ENCODE results near the gene HSD17B4.
"Not testable (repeated sequence)": the region's sequence is repeated elsewhere in the genome, so short reads cannot be mapped to it uniquely, and the experiment has no call there.

The HSD17B4 gene

GRCh38 chr5:119438587-119438917 is 13.7 kb upstream of the HSD17B4 start:
- not testable (repeated sequence) for H3K9ac ChIP-seq (ENCODE audit: low read length); H3K4me3 ChIP-seq (ENCODE audit: low read length)

GRCh38 chr5:119439140-119439631 is 13.1 kb upstream of the HSD17B4 start:
- Histone ChIP-seq H3K27ac (ENCODE audit: low read length) (no peak overlapping the region), H3K4me1 (ENCODE audit: control insufficient read depth, low read depth, low read length) (no peaks in the 10 kb centered on the region), H3K36me3 (ENCODE audit: control insufficient read depth, low read depth, low read length) (no peaks in the 10 kb centered on the region), H3K27me3 (ENCODE audit: control insufficient read depth, insufficient read depth, low read length) (no peaks in the 10 kb centered on the region), H3K4me3 (ENCODE audit: low read length) (no peak overlapping the region), H3K9ac (ENCODE audit: low read length) (no peak overlapping the region), H3K9me3 (ENCODE audit: control insufficient read depth, low read depth, low read length) (no peaks in the 10 kb centered on the region)

More at GRCh38 chr5:119438587-119438917, 13.7 kb upstream of the HSD17B4 start:
- H3K27me3 ChIP-seq (ENCODE audit: control insufficient read depth, insufficient read depth, low read length); H3K36me3 ChIP-seq (ENCODE audit: control insufficient read depth, low read depth, low read length); H3K27ac ChIP-seq (ENCODE audit: low read length); H3K9me3 ChIP-seq (ENCODE audit: control insufficient read depth, low read depth, low read length); H3K4me1 ChIP-seq (ENCODE audit: control insufficient read depth, low read depth, low read length): not testable (repeated sequence)

- H3K4me3 ChIP-seq (ENCODE audit: low read length); H3K27ac ChIP-seq (ENCODE audit: low read length); H3K4me1 ChIP-seq (ENCODE audit: control insufficient read depth, low read depth, low read length); H3K9ac ChIP-seq (ENCODE audit: low read length); H3K9me3 ChIP-seq (ENCODE audit: control insufficient read depth, low read depth, low read length); H3K36me3 ChIP-seq (ENCODE audit: control insufficient read depth, low read depth, low read length); H3K27me3 ChIP-seq (ENCODE audit: control insufficient read depth, insufficient read depth, low read length): not testable (repeated sequence)
Observed at GRCh38 chr5:119439632-119440031, 12.7 kb upstream of the HSD17B4 start.

GRCh38 chr5:119444643-119445042 is 7.7 kb upstream of the HSD17B4 start:
- not testable (repeated sequence) for H3K4me3 ChIP-seq (ENCODE audit: low read length)

GRCh38 chr5:119445544-119445943 is 6.8 kb upstream of the HSD17B4 start:
- H3K4me3 ChIP-seq (ENCODE audit: low read length), result no peak overlapping the region
- no peak overlapping the region for H3K27ac ChIP-seq (ENCODE audit: low read length)
- no peaks in the 10 kb centered on the region for H3K9me3 ChIP-seq (ENCODE audit: control insufficient read depth, low read depth, low read length)
- H3K4me1 ChIP-seq (ENCODE audit: control insufficient read depth, low read depth, low read length), result peaks cover 4% of the 10 kb centered on the region
- no peaks in the 10 kb centered on the region for H3K27me3 ChIP-seq (ENCODE audit: control insufficient read depth, insufficient read depth, low read length)
- H3K36me3 ChIP-seq (ENCODE audit: control insufficient read depth, low read depth, low read length), result no peaks in the 10 kb centered on the region
- H3K9ac ChIP-seq (ENCODE audit: low read length), result no peak overlapping the region

More at GRCh38 chr5:119444643-119445042, 7.7 kb upstream of the HSD17B4 start:
- H3K36me3 ChIP-seq (ENCODE audit: control insufficient read depth, low read depth, low read length); H3K9me3 ChIP-seq (ENCODE audit: control insufficient read depth, low read depth, low read length); H3K9ac ChIP-seq (ENCODE audit: low read length); H3K27ac ChIP-seq (ENCODE audit: low read length); H3K4me1 ChIP-seq (ENCODE audit: control insufficient read depth, low read depth, low read length); H3K27me3 ChIP-seq (ENCODE audit: control insufficient read depth, insufficient read depth, low read length): not testable (repeated sequence)

GRCh38 chr5:119449882-119450281 is 2.4 kb upstream of the HSD17B4 start:
- Histone ChIP-seq H3K4me3 (ENCODE audit: low read length) (no peak overlapping the region), H3K27ac (ENCODE audit: low read length) (no peak overlapping the region), H3K36me3 (ENCODE audit: control insufficient read depth, low read depth, low read length) (no peaks in the 10 kb centered on the region), H3K27me3 (ENCODE audit: control insufficient read depth, insufficient read depth, low read length) (no peaks in the 10 kb centered on the region), H3K9me3 (ENCODE audit: control insufficient read depth, low read depth, low read length) (no peaks in the 10 kb centered on the region), H3K4me1 (ENCODE audit: control insufficient read depth, low read depth, low read length) (peaks cover 20% of the 10 kb centered on the region), H3K9ac (ENCODE audit: low read length) (no peak overlapping the region)

- not testable (repeated sequence) for H3K36me3 ChIP-seq (ENCODE audit: control insufficient read depth, low read depth, low read length); H3K9ac ChIP-seq (ENCODE audit: low read length); H3K27me3 ChIP-seq (ENCODE audit: control insufficient read depth, insufficient read depth, low read length); H3K9me3 ChIP-seq (ENCODE audit: control insufficient read depth, low read depth, low read length); H3K27ac ChIP-seq (ENCODE audit: low read length); H3K4me3 ChIP-seq (ENCODE audit: low read length)
- peaks cover 18% of the 10 kb centered on the region for H3K4me1 ChIP-seq (ENCODE audit: control insufficient read depth, low read depth, low read length)
Observed at GRCh38 chr5:119450627-119451026, 1.7 kb upstream of the HSD17B4 start.

- H3K27ac ChIP-seq (ENCODE audit: low read length), result no peak overlapping the region
- peak overlapping the region; percentile 83 for H3K4me3 ChIP-seq (ENCODE audit: low read length)
Observed at GRCh38 chr5:119451561-119451960, 736 bp upstream of the HSD17B4 start.

GRCh38 chr5:119452060-119452372 is 281 bp upstream of the HSD17B4 start:
- Histone ChIP-seq H3K4me3 (ENCODE audit: low read length) (peak overlapping the region; percentile 83), H3K9me3 (ENCODE audit: control insufficient read depth, low read depth, low read length) (no peaks in the 10 kb centered on the region), H3K36me3 (ENCODE audit: control insufficient read depth, low read depth, low read length) (no peaks in the 10 kb centered on the region), H3K27ac (ENCODE audit: low read length) (no peak overlapping the region), H3K4me1 (ENCODE audit: control insufficient read depth, low read depth, low read length) (peaks cover 26% of the 10 kb centered on the region), H3K9ac (ENCODE audit: low read length) (no peak overlapping the region), H3K27me3 (ENCODE audit: control insufficient read depth, insufficient read depth, low read length) (no peaks in the 10 kb centered on the region)

More at GRCh38 chr5:119451561-119451960, 736 bp upstream of the HSD17B4 start:
- Histone ChIP-seq H3K9me3 (ENCODE audit: control insufficient read depth, low read depth, low read length) (no peaks in the 10 kb centered on the region), H3K9ac (ENCODE audit: low read length) (no peak overlapping the region), H3K36me3 (ENCODE audit: control insufficient read depth, low read depth, low read length) (no peaks in the 10 kb centered on the region), H3K4me1 (ENCODE audit: control insufficient read depth, low read depth, low read length) (peaks cover 22% of the 10 kb centered on the region), H3K27me3 (ENCODE audit: control insufficient read depth, insufficient read depth, low read length) (no peaks in the 10 kb centered on the region)

GRCh38 chr5:119453040-119453373 is 710 bp downstream of the HSD17B4 start:
- peak overlapping the region; percentile 83 for H3K4me3 ChIP-seq (ENCODE audit: low read length)
- H3K9ac ChIP-seq (ENCODE audit: low read length), result peak overlapping the region; percentile 73
- H3K27ac ChIP-seq (ENCODE audit: low read length), result peak overlapping the region; percentile 29
- H3K27me3 ChIP-seq (ENCODE audit: control insufficient read depth, insufficient read depth, low read length), result no peaks in the 10 kb centered on the region
- no peaks in the 10 kb centered on the region for H3K36me3 ChIP-seq (ENCODE audit: control insufficient read depth, low read depth, low read length)
- H3K4me1 ChIP-seq (ENCODE audit: control insufficient read depth, low read depth, low read length), result peaks cover 31% of the 10 kb centered on the region
- H3K9me3 ChIP-seq (ENCODE audit: control insufficient read depth, low read depth, low read length), result no peaks in the 10 kb centered on the region

GRCh38 chr5:119454171-119454570 is 1.9 kb downstream of the HSD17B4 start:
- H3K9ac ChIP-seq (ENCODE audit: low read length), result no peak overlapping the region
- H3K4me1 ChIP-seq (ENCODE audit: control insufficient read depth, low read depth, low read length), result peaks cover 40% of the 10 kb centered on the region
- no peaks in the 10 kb centered on the region for H3K9me3 ChIP-seq (ENCODE audit: control insufficient read depth, low read depth, low read length)
- no peak overlapping the region for H3K27ac ChIP-seq (ENCODE audit: low read length)
- no peaks in the 10 kb centered on the region for H3K27me3 ChIP-seq (ENCODE audit: control insufficient read depth, insufficient read depth, low read length)
- H3K4me3 ChIP-seq (ENCODE audit: low read length), result peak overlapping the region; percentile 83
- H3K36me3 ChIP-seq (ENCODE audit: control insufficient read depth, low read depth, low read length), result no peaks in the 10 kb centered on the region

- Histone ChIP-seq H3K36me3 (ENCODE audit: control insufficient read depth, low read depth, low read length) (no peaks in the 10 kb centered on the region), H3K27me3 (ENCODE audit: control insufficient read depth, insufficient read depth, low read length) (no peaks in the 10 kb centered on the region), H3K9ac (ENCODE audit: low read length) (no peak overlapping the region), H3K4me1 (ENCODE audit: control insufficient read depth, low read depth, low read length) (peaks cover 35% of the 10 kb centered on the region), H3K27ac (ENCODE audit: low read length) (peak overlapping the region; percentile 46), H3K4me3 (ENCODE audit: low read length) (no peak overlapping the region), H3K9me3 (ENCODE audit: control insufficient read depth, low read depth, low read length) (no peaks in the 10 kb centered on the region)
Observed at GRCh38 chr5:119458911-119459632, 6.8 kb downstream of the HSD17B4 start.
